ENCODE measurements around the gene PCDHGA11.

Gene PCDHGA11

GRCh38 chr5:141465351-141465750 is 44.5 kb downstream of the PCDHGA11 start:
- TF ChIP-seq, protein P1, sequence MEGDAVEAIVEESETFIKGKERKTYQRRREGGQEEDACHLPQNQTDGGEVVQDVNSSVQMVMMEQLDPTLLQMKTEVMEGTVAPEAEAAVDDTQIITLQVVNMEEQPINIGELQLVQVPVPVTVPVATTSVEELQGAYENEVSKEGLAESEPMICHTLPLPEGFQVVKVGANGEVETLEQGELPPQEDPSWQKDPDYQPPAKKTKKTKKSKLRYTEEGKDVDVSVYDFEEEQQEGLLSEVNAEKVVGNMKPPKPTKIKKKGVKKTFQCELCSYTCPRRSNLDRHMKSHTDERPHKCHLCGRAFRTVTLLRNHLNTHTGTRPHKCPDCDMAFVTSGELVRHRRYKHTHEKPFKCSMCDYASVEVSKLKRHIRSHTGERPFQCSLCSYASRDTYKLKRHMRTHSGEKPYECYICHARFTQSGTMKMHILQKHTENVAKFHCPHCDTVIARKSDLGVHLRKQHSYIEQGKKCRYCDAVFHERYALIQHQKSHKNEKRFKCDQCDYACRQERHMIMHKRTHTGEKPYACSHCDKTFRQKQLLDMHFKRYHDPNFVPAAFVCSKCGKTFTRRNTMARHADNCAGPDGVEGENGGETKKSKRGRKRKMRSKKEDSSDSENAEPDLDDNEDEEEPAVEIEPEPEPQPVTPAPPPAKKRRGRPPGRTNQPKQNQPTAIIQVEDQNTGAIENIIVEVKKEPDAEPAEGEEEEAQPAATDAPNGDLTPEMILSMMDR (IDR thresholded peaks at IDR 0.05; ENCODE audit: borderline replicate concordance, insufficient read depth, low read depth, low read length), result no peak
- no peak overlapping the region for H3K4me3 ChIP-seq (ENCODE audit: low read depth, low read length)
